Naive thymus-derived CD8-positive, alpha-beta T cell (primary cell): Measurements from ENCODE around the gene KCNK13. TPM values are rescaled to one million over a fixed set of nuclear protein-coding genes. Genes with fewer than 3 reads are reported as not detected.
"Not testable (repeated sequence)": the region's sequence is repeated elsewhere in the genome, so short reads cannot be mapped to it uniquely, and the experiment has no call there.

ENCODE experiments used
- ATAC-seq, 2 donors: fragments of 150-1000 bp; cut with Tn5 transposase in 1 of 2; sonication (Bioruptor Pico), chemical (Tn5 transposase) in 1 of 2; 1 replicate in 1 of 2; 2 replicates in 1 of 2; pipeline ENCODE4 v1.10.0; 2021; ENCODE audit warnings: mild to moderate bottlenecking in 2 of 2, moderate library complexity in 2 of 2
- POLR2A ChIA-PET: fragments of 350-600 bp; sonication (Branson Sonifier 250); formaldehyde crosslinking; loops from one replicate; lab custom pipeline; 2021; ENCODE audit warnings: antibody characterized with exemption; lab: Charles Lee
- DNase-seq, 10 donors: peaks; one replicate each; pipeline versions ENCODE4 v3.0.0 to v3.0.0-alpha.2; 2020 to 2022
- H3K27ac Mint-ChIP-seq, 10 donors: one replicate each; pipeline ENCODE4 v1.8.0; 2020 to 2022; ENCODE audit warnings: mild to moderate bottlenecking in 10 of 10, mixed read lengths in 10 of 10, moderate library complexity in 4 of 10, inconsistent platforms in 1 of 10
- H3K27me3 Mint-ChIP-seq, 5 donors: one replicate each; pipeline ENCODE4 v1.8.0; 2021 to 2022; ENCODE audit warnings: mixed read lengths in 5 of 5
- H3K36me3 Mint-ChIP-seq, 3 donors: one replicate each; pipeline ENCODE4 v1.8.0; 2020 to 2022; ENCODE audit warnings: mixed read lengths in 3 of 3, mild to moderate bottlenecking in 2 of 3, inconsistent platforms in 1 of 3
- H3K4me1 Mint-ChIP-seq, 4 donors: one replicate each; pipeline ENCODE4 v1.8.0; 2021 to 2022; ENCODE audit warnings: mixed read lengths in 4 of 4
- H3K4me3 Mint-ChIP-seq, 10 donors: one replicate each; pipeline ENCODE4 v1.8.0; 2020 to 2022; ENCODE audit warnings: mild to moderate bottlenecking in 10 of 10, mixed read lengths in 10 of 10, moderate library complexity in 6 of 10, inconsistent platforms in 1 of 10
- H3K9me3 Mint-ChIP-seq, 9 donors: one replicate each; pipeline ENCODE4 v1.8.0; 2020 to 2022; ENCODE audit warnings: mixed read lengths in 9 of 9, mild to moderate bottlenecking in 3 of 9, inconsistent platforms in 1 of 9, moderate library complexity in 1 of 9
- polyA plus RNA-seq, 3 donors: library from polyadenylated mRNA; unstranded; fragments of 300-500 nt; fragmentation: Illumina TruSeq; gene quantifications; one replicate each; pipeline ENCODE4 v1.2.3, GENCODE V29; 2021
- total RNA-seq, 8 experiments: library from RNA in 2 of 8; stranded (reverse) in 2 of 8; gene quantifications; one replicate each; pipeline ENCODE4 v1.2.3 and lab custom pipeline; 2021 to 2026

KCNK13 gene
- total and polyA plus RNA-seq, 5 experiments from 2014 or later, result not detected

DNA sequence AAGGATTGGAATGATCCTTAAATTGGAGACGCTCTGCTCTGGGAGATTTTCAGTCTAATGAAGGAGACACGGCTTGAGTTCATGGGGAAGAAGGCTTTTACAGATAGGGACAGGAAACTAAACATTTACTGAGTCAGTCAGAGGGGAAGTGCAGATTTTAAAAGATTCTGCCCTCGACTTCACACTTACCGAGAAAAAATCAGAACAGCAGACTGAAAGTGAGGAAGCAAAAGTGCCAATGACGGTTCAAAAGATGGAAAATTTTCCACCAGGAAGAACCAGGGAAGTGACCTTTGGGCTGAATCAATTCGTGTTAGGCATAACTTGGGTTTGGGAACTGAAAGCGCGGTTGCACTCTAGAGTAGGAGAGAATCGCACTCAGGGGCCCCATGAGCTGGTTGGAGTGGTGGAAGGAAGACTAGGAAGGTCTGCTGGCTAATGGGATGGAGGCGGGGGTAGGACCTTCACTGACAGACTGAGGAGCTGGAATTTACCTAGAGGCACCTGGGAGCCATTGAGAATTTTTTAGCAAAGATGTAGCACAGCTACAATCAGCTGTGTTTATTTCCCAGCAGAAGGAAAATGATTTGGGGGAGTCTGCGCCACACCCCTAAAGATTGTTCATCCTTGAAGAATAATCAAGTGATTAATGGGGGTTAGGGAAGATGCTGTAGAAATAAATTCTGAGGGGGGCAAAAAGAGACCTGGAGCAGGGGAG lies 1.2 kb downstream of the KCNK13 start:
- peaks cover 0 to 3% (median 2%) of the 10 kb centered on the region in 3 donors for H3K36me3 Mint-ChIP-seq
- no peak for ATAC-seq
- peaks cover 12 to 29% (median 27%) of the 10 kb centered on the region in 4 donors for H3K4me1 Mint-ChIP-seq
- POLR2A ChIA-PET, result no interaction called here
- peaks cover 0 to 2% (median 0%) of the 10 kb centered on the region in 9 donors for H3K9me3 Mint-ChIP-seq
- H3K27ac Mint-ChIP-seq, result peak overlapping the region in 2 of 10 donors; percentile 19 to 88
- H3K27me3 Mint-ChIP-seq, result peaks cover 44 to 71% (median 58%) of the 10 kb centered on the region in 5 donors
- H3K4me3 Mint-ChIP-seq, result peak overlapping the region; percentile 70 to 97 (median 85)
- no peak for DNase-seq

DNA sequence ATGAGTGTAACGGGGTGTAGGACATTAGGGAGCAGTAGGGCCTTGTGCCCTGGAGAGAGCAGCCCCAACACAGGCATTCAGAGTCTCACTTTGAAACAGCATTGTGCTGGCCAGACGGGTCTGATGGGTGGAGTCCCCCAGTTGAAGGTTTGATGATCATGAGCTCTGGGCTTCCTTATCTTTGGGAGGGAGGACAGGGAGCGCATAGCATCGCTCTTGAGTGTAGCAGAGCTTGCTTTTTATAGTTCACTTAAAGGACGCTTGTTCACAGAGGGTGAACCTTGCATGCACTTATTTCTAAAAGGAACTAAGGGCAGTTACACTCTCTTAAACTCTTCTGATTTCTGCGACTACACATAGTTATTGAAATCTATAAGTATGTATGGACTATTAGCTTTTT lies 10.6 kb downstream of the KCNK13 start:
- no peaks in the 10 kb centered on the region for H3K36me3 Mint-ChIP-seq
- ATAC-seq, result no peak
- H3K27me3 Mint-ChIP-seq, result peaks cover 17 to 41% (median 35%) of the 10 kb centered on the region in 5 donors
- no peak overlapping the region for H3K27ac Mint-ChIP-seq
- H3K9me3 Mint-ChIP-seq, result no peaks in the 10 kb centered on the region
- POLR2A ChIA-PET, result no interaction called here
- no peaks in the 10 kb centered on the region for H3K4me1 Mint-ChIP-seq
- H3K4me3 Mint-ChIP-seq, result no peak overlapping the region
- no peak for DNase-seq

DNA sequence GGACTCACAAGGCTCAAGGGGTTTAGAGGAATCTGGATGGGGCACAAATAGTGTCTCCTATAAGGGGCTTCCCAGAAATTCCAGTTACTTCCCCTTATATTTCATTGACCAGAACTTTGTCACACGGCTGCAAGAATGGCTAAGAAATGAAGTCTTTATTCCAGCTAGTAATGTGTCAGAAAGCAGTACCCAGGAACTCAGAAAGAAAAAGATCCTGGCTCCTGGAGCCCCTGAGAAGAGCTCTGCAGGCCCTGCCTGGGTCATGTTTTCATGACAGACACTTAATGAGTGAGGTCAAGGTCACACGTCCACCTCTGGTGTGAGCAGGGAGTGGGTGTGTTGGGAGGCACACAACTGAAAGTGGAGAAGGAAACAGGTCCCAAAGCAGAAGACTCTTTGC lies 17.8 kb downstream of the KCNK13 start:
- Mint-ChIP-seq H3K9me3 (peaks cover 0 to 2% (median 0%) of the 10 kb centered on the region in 9 donors), H3K4me1 (no peaks in the 10 kb centered on the region), H3K4me3 (no peak overlapping the region), H3K36me3 (no peaks in the 10 kb centered on the region), H3K27ac (no peak overlapping the region), H3K27me3 (peaks cover 20 to 45% (median 37%) of the 10 kb centered on the region in 5 donors)
- DNase-seq (no peak), ATAC-seq (no peak)
- POLR2A ChIA-PET, result no interaction called here

- Mint-ChIP-seq H3K4me1 (no peaks in the 10 kb centered on the region), H3K36me3 (peaks cover 0 to 4% (median 0%) of the 10 kb centered on the region in 3 donors), H3K9me3 (peaks cover 0 to 3% (median 0%) of the 10 kb centered on the region in 9 donors), H3K4me3 (no peak overlapping the region), H3K27ac (no peak overlapping the region), H3K27me3 (peaks cover 18 to 37% (median 28%) of the 10 kb centered on the region in 5 donors)
- ATAC-seq (no peak), DNase-seq (no peak)
- POLR2A ChIA-PET, result no interaction called here
Observed at GRCh38 chr14:90087433-90087832, 25.6 kb downstream of the KCNK13 start.

DNA sequence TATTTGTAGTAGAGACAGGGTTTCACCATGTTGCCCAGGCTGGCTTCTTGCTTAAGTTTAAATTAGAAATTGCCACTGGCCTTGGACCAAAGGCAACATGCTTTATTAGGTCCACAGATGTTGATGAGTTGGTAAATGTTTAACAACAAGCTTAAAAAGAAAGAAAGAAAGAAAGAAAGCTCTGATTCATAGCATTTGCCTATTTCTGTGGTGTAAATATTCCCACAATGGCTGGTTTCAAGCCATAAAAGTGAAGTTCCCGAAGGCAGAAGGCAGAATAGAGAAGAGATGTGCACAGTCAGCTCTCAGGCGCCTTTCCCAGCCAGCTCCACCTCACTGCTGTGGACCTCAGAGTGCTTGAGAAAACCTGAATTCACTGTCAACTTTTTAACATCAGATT lies 26.4 kb downstream of the KCNK13 start:
- no peak for DNase-seq
- Mint-ChIP-seq H3K4me1 (no peaks in the 10 kb centered on the region), H3K27me3 (peaks cover 18 to 44% (median 31%) of the 10 kb centered on the region in 5 donors), H3K9me3 (peaks cover 0 to 3% (median 0%) of the 10 kb centered on the region in 9 donors), H3K4me3 (no peak overlapping the region), H3K36me3 (peaks cover 0 to 4% (median 0%) of the 10 kb centered on the region in 3 donors), H3K27ac (no peak overlapping the region)
- ATAC-seq, result no peak
- POLR2A ChIA-PET, result no interaction called here

- DNase-seq, H3K36me3 Mint-ChIP-seq, H3K4me1 Mint-ChIP-seq, H3K27ac Mint-ChIP-seq, H3K9me3 Mint-ChIP-seq, H3K4me3 Mint-ChIP-seq, POLR2A ChIA-PET, ATAC-seq: not testable (repeated sequence)
- peaks cover 16 to 47% (median 33%) of the 10 kb centered on the region in 5 donors for H3K27me3 Mint-ChIP-seq
Observed at GRCh38 chr14:90089486-90089885, 27.7 kb downstream of the KCNK13 start.

GRCh38 chr14:90091393-90091792 lies 29.6 kb downstream of the KCNK13 start:
- POLR2A ChIA-PET, result no interaction called here
- Mint-ChIP-seq H3K4me1 (no peaks in the 10 kb centered on the region), H3K27ac (peak overlapping the region in 1 of 10 donors; percentile 9), H3K36me3 (peaks cover 0 to 4% (median 0%) of the 10 kb centered on the region in 3 donors), H3K4me3 (no peak overlapping the region), H3K27me3 (peaks cover 21 to 59% (median 30%) of the 10 kb centered on the region in 5 donors), H3K9me3 (peaks cover 0 to 3% (median 0%) of the 10 kb centered on the region in 9 donors)
- ATAC-seq, result no peak
- no peak for DNase-seq

GRCh38 chr14:90093942-90094595 lies 32.3 kb downstream of the KCNK13 start:
- no peak overlapping the region for H3K27ac Mint-ChIP-seq
- H3K27me3 Mint-ChIP-seq, result peaks cover 18 to 48% (median 22%) of the 10 kb centered on the region in 5 donors
- ATAC-seq (no peak), DNase-seq (no peak)
- H3K9me3 Mint-ChIP-seq, result peaks cover 0 to 3% (median 0%) of the 10 kb centered on the region in 9 donors
- no peak overlapping the region for H3K4me3 Mint-ChIP-seq
- H3K4me1 Mint-ChIP-seq, result no peaks in the 10 kb centered on the region
- POLR2A ChIA-PET, result no interaction called here
- H3K36me3 Mint-ChIP-seq, result peaks cover 0 to 4% (median 0%) of the 10 kb centered on the region in 3 donors

- Mint-ChIP-seq H3K27me3 (peaks cover 16 to 41% (median 18%) of the 10 kb centered on the region in 5 donors), H3K4me1 (no peaks in the 10 kb centered on the region), H3K27ac (no peak overlapping the region), H3K36me3 (peaks cover 0 to 4% (median 0%) of the 10 kb centered on the region in 3 donors), H3K4me3 (no peak overlapping the region), H3K9me3 (peaks cover 0 to 3% (median 0%) of the 10 kb centered on the region in 9 donors)
- DNase-seq, result no peak
- POLR2A ChIA-PET, result no interaction called here
- ATAC-seq, result no peak
Observed at GRCh38 chr14:90095096-90095495, 33.3 kb downstream of the KCNK13 start.

GRCh38 chr14:90096566-90096965 lies 34.8 kb downstream of the KCNK13 start:
- ATAC-seq, result no peak
- H3K27me3 Mint-ChIP-seq, result peaks cover 9 to 31% (median 11%) of the 10 kb centered on the region in 5 donors
- no peak overlapping the region for H3K4me3 Mint-ChIP-seq
- DNase-seq, result no peak
- H3K9me3 Mint-ChIP-seq, result peaks cover 0 to under 1% (median 0%) of the 10 kb centered on the region in 9 donors
- POLR2A ChIA-PET, result no interaction called here
- no peak overlapping the region for H3K27ac Mint-ChIP-seq
- peaks cover 0 to 2% (median 0%) of the 10 kb centered on the region in 3 donors for H3K36me3 Mint-ChIP-seq
- no peaks in the 10 kb centered on the region for H3K4me1 Mint-ChIP-seq

GRCh38 chr14:90103808-90104207 lies 42.0 kb downstream of the KCNK13 start:
- Mint-ChIP-seq H3K27me3 (peaks cover 0 to 12% (median 0%) of the 10 kb centered on the region in 5 donors), H3K4me3 (no peak overlapping the region), H3K9me3 (no peaks in the 10 kb centered on the region), H3K27ac (no peak overlapping the region), H3K36me3 (no peaks in the 10 kb centered on the region), H3K4me1 (peaks cover 0 to 3% (median 0%) of the 10 kb centered on the region in 4 donors)
- POLR2A ChIA-PET, result no interaction called here
- ATAC-seq (no peak), DNase-seq (no peak)

GRCh38 chr14:90105756-90106155 lies 44.0 kb downstream of the KCNK13 start:
- POLR2A ChIA-PET, result no interaction called here
- H3K9me3 Mint-ChIP-seq, result no peaks in the 10 kb centered on the region
- no peak for DNase-seq
- H3K4me3 Mint-ChIP-seq, result no peak overlapping the region
- no peak overlapping the region for H3K27ac Mint-ChIP-seq
- no peak for ATAC-seq
- H3K4me1 Mint-ChIP-seq, result peaks cover 0 to 3% (median 0%) of the 10 kb centered on the region in 4 donors
- H3K27me3 Mint-ChIP-seq, result peaks cover 2 to 12% (median 6%) of the 10 kb centered on the region in 5 donors
- H3K36me3 Mint-ChIP-seq, result no peaks in the 10 kb centered on the region

- Mint-ChIP-seq H3K4me1 (peaks cover 0 to 3% (median 0%) of the 10 kb centered on the region in 4 donors), H3K27me3 (peaks cover 11 to 29% (median 12%) of the 10 kb centered on the region in 5 donors), H3K9me3 (no peaks in the 10 kb centered on the region), H3K36me3 (no peaks in the 10 kb centered on the region), H3K4me3 (no peak overlapping the region), H3K27ac (no peak overlapping the region)
- ATAC-seq (no peak), DNase-seq (no peak)
- POLR2A ChIA-PET, result no interaction called here
Observed at GRCh38 chr14:90107789-90108188, 46.0 kb downstream of the KCNK13 start.
